Peyer's patch (tissue), 4 donors: ENCODE data around the gene SLC17A7.

Source experiments
- POLR2A ChIP-seq, 2 donors: fragments of 450-650 bp; IDR thresholded peaks; one replicate each; pipeline ENCODE4 v1.5.1; 2017; ENCODE audit warnings: antibody characterized with exemption in 2 of 2, mild to moderate bottlenecking in 2 of 2, moderate library complexity in 2 of 2
- TF ChIP-seq, protein P1 (sequence below), 6 experiments: fragments of 450-650 bp in 4 of 6; fragments of 200-600 bp in 2 of 6; sonication (generic) in 1 of 6; IDR thresholded peaks; one replicate each; pipeline ENCODE4 v1.5.1; 2017 to 2019; ENCODE audit warnings: antibody characterized with exemption in 6 of 6, mild to moderate bottlenecking in 3 of 6, moderate library complexity in 1 of 6

DNA sequence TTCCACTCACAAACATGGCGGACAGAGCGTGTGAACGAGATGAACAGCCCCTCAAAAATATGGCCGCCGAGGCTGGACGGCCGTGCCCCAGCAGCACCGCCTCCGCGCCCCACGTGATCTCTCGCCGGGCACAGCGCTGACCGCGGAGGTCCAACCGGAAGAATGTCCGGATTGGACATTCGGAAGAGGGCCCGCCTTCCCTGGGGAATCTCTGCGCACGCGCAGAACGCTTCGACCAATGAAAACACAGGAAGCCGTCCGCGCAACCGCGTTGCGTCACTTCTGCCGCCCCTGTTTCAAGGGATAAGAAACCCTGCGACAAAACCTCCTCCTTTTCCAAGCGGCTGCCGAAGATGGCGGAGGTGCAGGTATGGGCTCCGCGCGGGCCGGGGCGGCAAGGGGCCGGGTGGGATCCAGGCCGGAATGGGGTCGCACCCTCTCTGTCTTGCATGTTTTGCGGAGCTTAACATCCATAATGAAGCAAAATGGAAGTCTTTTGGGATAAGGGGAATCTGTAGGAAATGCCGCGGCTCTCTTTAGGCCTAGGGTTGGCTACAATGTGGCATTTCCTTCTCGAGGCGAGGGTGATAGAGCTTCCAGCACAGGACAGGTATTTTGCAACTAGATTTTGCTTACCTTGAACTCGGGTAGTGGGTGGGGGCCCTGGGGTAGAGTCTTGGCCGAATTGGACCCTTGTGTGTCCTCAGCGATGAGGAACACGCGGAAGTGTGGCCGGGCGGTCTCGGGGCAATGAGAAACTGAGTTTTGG is 46.1 kb upstream of the SLC17A7 start, which contains the start of gene RPL13A:
- TF ChIP-seq, protein P1, sequence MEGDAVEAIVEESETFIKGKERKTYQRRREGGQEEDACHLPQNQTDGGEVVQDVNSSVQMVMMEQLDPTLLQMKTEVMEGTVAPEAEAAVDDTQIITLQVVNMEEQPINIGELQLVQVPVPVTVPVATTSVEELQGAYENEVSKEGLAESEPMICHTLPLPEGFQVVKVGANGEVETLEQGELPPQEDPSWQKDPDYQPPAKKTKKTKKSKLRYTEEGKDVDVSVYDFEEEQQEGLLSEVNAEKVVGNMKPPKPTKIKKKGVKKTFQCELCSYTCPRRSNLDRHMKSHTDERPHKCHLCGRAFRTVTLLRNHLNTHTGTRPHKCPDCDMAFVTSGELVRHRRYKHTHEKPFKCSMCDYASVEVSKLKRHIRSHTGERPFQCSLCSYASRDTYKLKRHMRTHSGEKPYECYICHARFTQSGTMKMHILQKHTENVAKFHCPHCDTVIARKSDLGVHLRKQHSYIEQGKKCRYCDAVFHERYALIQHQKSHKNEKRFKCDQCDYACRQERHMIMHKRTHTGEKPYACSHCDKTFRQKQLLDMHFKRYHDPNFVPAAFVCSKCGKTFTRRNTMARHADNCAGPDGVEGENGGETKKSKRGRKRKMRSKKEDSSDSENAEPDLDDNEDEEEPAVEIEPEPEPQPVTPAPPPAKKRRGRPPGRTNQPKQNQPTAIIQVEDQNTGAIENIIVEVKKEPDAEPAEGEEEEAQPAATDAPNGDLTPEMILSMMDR (IDR thresholded peaks at IDR 0.05) = peak in 1 of 6 experiments; percentile 6
- TF ChIP-seq POLR2A (IDR thresholded peaks at IDR 0.05) = peak; percentile 99
